HCT116 (cell line): ENCODE measurements around the gene SOWAHB. TPM values are rescaled to one million over a fixed set of nuclear protein-coding genes. Genes with fewer than 3 reads are reported as not detected.

Source experiments
- ATAC-seq: fragments of 200-7000 bp; cut with Tn5 transposase; 2 replicates; pipeline ENCODE4 v1.9.1; 2020; ENCODE audit warnings: mild to moderate bottlenecking, moderate library complexity
- BruUV-seq: library from RNA; stranded (reverse); fragments of 400-500 nt; replicated peaks from 2 replicates; lab custom pipeline; 2021; lab: Mats Ljungman, UMichigan
- CTCF ChIA-PET: fragments of 300-600 bp; sonication (Branson Sonifier 250); formaldehyde crosslinking; loops from one replicate; lab custom pipeline; 2021; ENCODE audit warnings: antibody characterized with exemption; lab: Charles Lee
- POLR2A ChIA-PET: fragments of 300-600, 350-600 bp; sonication (Branson Sonifier 250); formaldehyde crosslinking; loops from one replicate; lab custom pipeline; 2021; ENCODE audit warnings: antibody characterized with exemption; lab: Charles Lee
- RAD21 ChIA-PET, 2 experiments: fragments of 300-600 bp; sonication (Branson Sonifier 250); formaldehyde crosslinking; loops; one replicate each; lab custom pipeline; 2023; ENCODE audit warnings: low total read pairs in 2 of 2; ENCODE audit not compliant: uncharacterized antibody in 2 of 2, unreplicated experiment in 2 of 2, low non-redundant PET in 1 of 2; lab: Charles Lee
- DNase-seq: peaks from one replicate; pipeline ENCODE4 v3.0.0-alpha.2; 2010; ENCODE audit warnings: low read depth, low spot score
- H2AFZ ChIP-seq: fragments of 200-600 bp; shearing (Covaris generic), sonication (generic); 2 replicates; pipeline ENCODE4 v1.6.1; 2017; ENCODE audit warnings: low read depth, mixed run types, mixed read lengths, antibody characterized with exemption, low read length; ENCODE audit not compliant: poor library complexity, severe bottlenecking
- H3K27ac ChIP-seq: 2 replicates; pipeline ENCODE4 v1.5.1; 2012; ENCODE audit warnings: low read depth, low read length
- H3K27me3 ChIP-seq: fragments of 200-600 bp; sonication (generic); 2 replicates; pipeline ENCODE4 v1.6.1; 2016; ENCODE audit warnings: mixed run types, low read length, mixed read lengths; ENCODE audit not compliant: insufficient read depth
- H3K36me3 ChIP-seq, 2 experiments: fragments of 200-500 bp in 1 of 2; fragments of 200-600 bp in 1 of 2; sonication (Bioruptor generic) in 1 of 2; sonication (generic) in 1 of 2; 2 replicates each; pipeline versions ENCODE4 v1.5.1 to v1.6.1; 2014 to 2016; ENCODE audit warnings: low read length in 2 of 2, inconsistent platforms in 1 of 2, mixed read lengths in 1 of 2, mixed run types in 1 of 2; ENCODE audit not compliant: insufficient read depth in 2 of 2, control insufficient read depth in 1 of 2
- H3K4me1 ChIP-seq, 2 experiments: fragments of 200-600 bp in 1 of 2; sonication (generic) in 1 of 2; 2 replicates each; pipeline versions ENCODE4 v1.5.1 to v1.6.1; 2012 to 2017; ENCODE audit warnings: low read length in 2 of 2, inconsistent platforms in 1 of 2, mild to moderate bottlenecking in 1 of 2, mixed read lengths in 1 of 2, mixed run types in 1 of 2, moderate library complexity in 1 of 2; ENCODE audit not compliant: insufficient read depth in 2 of 2, control insufficient read depth in 1 of 2
- H3K4me2 ChIP-seq: fragments of 200-600 bp; sonication (generic); 2 replicates; pipeline ENCODE4 v1.6.1; 2017; ENCODE audit warnings: mixed run types, low read length, mixed read lengths
- H3K4me3 ChIP-seq, 2 experiments: fragments of 200-600 bp in 1 of 2; sonication (generic) in 1 of 2; replicated peaks in 1 of 2; 2 replicates each; pipeline ENCODE4 v1.5.1; 2011 to 2016; ENCODE audit warnings: low read length in 2 of 2, control low read depth in 1 of 2, low read depth in 1 of 2, mild to moderate bottlenecking in 1 of 2, mixed read lengths in 1 of 2, mixed run types in 1 of 2
- H3K79me2 ChIP-seq: fragments of 200-600 bp; sonication (generic); 2 replicates; pipeline ENCODE4 v1.6.1; 2017; ENCODE audit warnings: mild to moderate bottlenecking, mixed run types, low read length, moderate library complexity, mixed read lengths; ENCODE audit not compliant: insufficient read depth
- H3K9ac ChIP-seq: fragments of 200-600 bp; sonication (generic); 2 replicates; pipeline ENCODE4 v1.6.1; 2016; ENCODE audit warnings: low read length, mixed read lengths
- H3K9me2 ChIP-seq: fragments of 200-600 bp; sonication (generic), shearing (Covaris generic); 2 replicates; pipeline ENCODE4 v1.6.1; 2017; ENCODE audit warnings: mixed run types, mild to moderate bottlenecking, moderate library complexity; ENCODE audit not compliant: insufficient read depth
- H3K9me3 ChIP-seq, 2 experiments: fragments of 200-500 bp in 1 of 2; fragments of 200-600 bp in 1 of 2; sonication (Bioruptor generic) in 1 of 2; sonication (generic) in 1 of 2; 2 replicates each; pipeline ENCODE4 v1.6.1; 2014 to 2017; ENCODE audit warnings: low read length in 2 of 2, mixed read lengths in 2 of 2, inconsistent platforms in 1 of 2, low read depth in 1 of 2, mild to moderate bottlenecking in 1 of 2, mixed run types in 1 of 2, moderate library complexity in 1 of 2; ENCODE audit not compliant: control insufficient read depth in 1 of 2, insufficient read depth in 1 of 2
- H4K20me1 ChIP-seq: fragments of 200-600 bp; sonication (generic), shearing (Covaris generic); 2 replicates; pipeline ENCODE4 v1.6.1; 2017; ENCODE audit warnings: mixed run types, mild to moderate bottlenecking, moderate library complexity; ENCODE audit not compliant: insufficient read depth
- CBX3 ChIP-seq: IDR thresholded peaks from 2 replicates; pipeline ENCODE4 v1.6.1; 2012; ENCODE audit warnings: low read depth
- EZH2phosphoT487 ChIP-seq: fragments of 200-600 bp; IDR thresholded peaks from 2 replicates; pipeline ENCODE4 v1.6.1; 2018; ENCODE audit warnings: antibody characterized with exemption, borderline replicate concordance
- MAX ChIP-seq: IDR thresholded peaks from 2 replicates; pipeline ENCODE4 v1.6.1; 2012
- SIN3A ChIP-seq: IDR thresholded peaks from 2 replicates; pipeline ENCODE4 v1.6.1; 2012; ENCODE audit warnings: low read depth
- SRF ChIP-seq: IDR thresholded peaks from 2 replicates; pipeline ENCODE4 v1.6.1; 2012; ENCODE audit warnings: low read depth
- YY1 ChIP-seq: IDR thresholded peaks from 2 replicates; pipeline ENCODE4 v1.6.1; 2011; ENCODE audit warnings: low read length, low read depth, moderate library complexity, mild to moderate bottlenecking; ENCODE audit not compliant: insufficient replicate concordance; ENCODE audit errors: extremely low read depth
- ZFX ChIP-seq: fragments of 450-650 bp; IDR thresholded peaks from 2 replicates; pipeline ENCODE4 v1.6.1; 2017
- ZNF274 ChIP-seq: fragments of 200-500 bp; sonication (Bioruptor generic); IDR thresholded peaks from 2 replicates; pipeline ENCODE4 v1.6.1; 2014; ENCODE audit warnings: mild to moderate bottlenecking, low read depth, low read length, inconsistent platforms
- intact Hi-C: fragments of 100-400 bp; cut with micrococcal nuclease; formaldehyde crosslinking; loops from 2 replicates; pipeline ENCODE4 v1.10.0; 2022
- total RNA-seq: library from RNA; stranded (reverse); gene quantifications from one replicate; pipeline ENCODE4 v1.2.1, GENCODE V29; 2021; ENCODE audit not compliant: unreplicated experiment

The SOWAHB gene
- total RNA-seq, 1 experiment from 2014 or later: 3.0 TPM

- no peak overlapping the region for H3K27ac ChIP-seq
- intact Hi-C loops: no loop called here
- H3K36me3 ChIP-seq: no peaks in the 10 kb centered on the region
- DNase-seq (no peak), ATAC-seq (no peak)
- H4K20me1 ChIP-seq: no peaks in the 10 kb centered on the region
- H3K4me2 ChIP-seq: no peak overlapping the region
- no peak overlapping the region for H2AFZ ChIP-seq
- H3K27me3 ChIP-seq: no peaks in the 10 kb centered on the region
- H3K9me2 ChIP-seq: no peaks in the 10 kb centered on the region
- TF ChIP-seq YY1 (no peak), ZNF274 (no peak), MAX (no peak)
- no peak overlapping the region for H3K4me3 ChIP-seq
- BruUV-seq: no TSS peak
- ChIA-PET POLR2A (no interaction called here), CTCF (no interaction called here), RAD21 (no interaction called here)
- no peaks in the 10 kb centered on the region for H3K9me3 ChIP-seq
- no peaks in the 10 kb centered on the region for H3K4me1 ChIP-seq
- H3K79me2 ChIP-seq: no peaks in the 10 kb centered on the region
- H3K9ac ChIP-seq: no peak overlapping the region
These were observed 11.0 kb downstream of the SOWAHB start for GRCh38 chr4:76886848-76887441.

GRCh38 chr4:76886214-76886613, 11.7 kb downstream of the SOWAHB start:
- ATAC-seq: no peak
- POLR2A ChIA-PET: no interaction called here
- intact Hi-C loops: no loop called here
- no peaks in the 10 kb centered on the region for H3K27me3 ChIP-seq
- H3K4me2 ChIP-seq: no peak overlapping the region
- TF ChIP-seq SIN3A (no peak), CBX3 (no peak), SRF (no peak), ZFX (no peak), ZNF274 (no peak), EZH2phosphoT487 (no peak)
- H3K36me3 ChIP-seq: no peaks in the 10 kb centered on the region
- no TSS peak for BruUV-seq
- no peaks in the 10 kb centered on the region for H4K20me1 ChIP-seq
- H3K9me3 ChIP-seq: no peaks in the 10 kb centered on the region
- H3K27ac ChIP-seq: no peak overlapping the region
- no peak overlapping the region for H2AFZ ChIP-seq
- H3K9me2 ChIP-seq: no peaks in the 10 kb centered on the region
- RAD21 ChIA-PET: no interaction called here
- no peak for DNase-seq
- peaks cover 0 to 3% of the 10 kb centered on the region in 2 experiments; a peak in 2 of 4 replicates for H3K4me1 ChIP-seq
- CTCF ChIA-PET: no interaction called here
- no peaks in the 10 kb centered on the region for H3K79me2 ChIP-seq
- H3K4me3 ChIP-seq: no peak overlapping the region
- H3K9ac ChIP-seq: no peak overlapping the region
